Measurements from ENCODE around the gene NUDCD2.
"Not testable (repeated sequence)": the region's sequence is repeated elsewhere in the genome, so short reads cannot be mapped to it uniquely, and the experiment has no call there.

NUDCD2 gene

DNA sequence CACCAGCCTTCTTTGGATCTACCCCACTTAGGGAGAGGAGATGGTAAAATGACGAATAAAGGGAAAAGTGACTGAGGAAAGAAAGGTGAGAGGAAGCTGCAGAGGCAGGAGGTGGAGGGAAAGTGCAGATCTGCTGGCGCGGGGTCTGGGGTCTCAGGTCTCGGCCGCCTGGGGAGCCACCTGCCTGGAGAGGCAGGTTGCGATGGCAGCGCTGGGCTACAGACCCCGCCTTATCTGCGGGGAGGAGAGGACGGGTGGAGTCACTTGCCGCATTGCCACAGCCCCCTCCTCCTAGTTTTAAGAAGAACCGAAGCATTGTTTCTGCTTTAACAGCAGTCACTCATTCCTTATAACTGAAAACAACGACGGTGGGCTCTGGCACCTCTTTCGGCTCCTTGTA, 44.2 kb downstream of the NUDCD2 start:
- DNase-seq, result not testable (repeated sequence)

DNA sequence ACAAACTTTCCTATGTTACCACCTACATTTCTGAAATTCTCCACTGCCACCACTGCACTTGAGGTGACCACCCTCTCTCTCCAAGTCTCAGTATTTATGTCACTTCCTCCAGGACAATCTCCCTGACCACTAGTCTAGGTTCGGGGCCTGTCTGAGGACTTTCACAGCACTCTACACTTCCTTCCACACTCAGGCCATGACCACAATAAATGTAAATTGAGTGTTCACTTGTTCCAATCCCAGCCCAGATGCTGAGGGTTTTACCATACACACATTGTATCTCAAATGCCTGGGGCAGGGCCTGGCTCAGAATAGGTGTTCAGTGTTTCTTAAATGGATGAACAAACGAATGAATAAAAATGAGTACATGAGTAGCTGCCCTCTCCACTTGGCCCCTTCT, 49.4 kb downstream of the NUDCD2 start:
- no peak for DNase-seq

DNA sequence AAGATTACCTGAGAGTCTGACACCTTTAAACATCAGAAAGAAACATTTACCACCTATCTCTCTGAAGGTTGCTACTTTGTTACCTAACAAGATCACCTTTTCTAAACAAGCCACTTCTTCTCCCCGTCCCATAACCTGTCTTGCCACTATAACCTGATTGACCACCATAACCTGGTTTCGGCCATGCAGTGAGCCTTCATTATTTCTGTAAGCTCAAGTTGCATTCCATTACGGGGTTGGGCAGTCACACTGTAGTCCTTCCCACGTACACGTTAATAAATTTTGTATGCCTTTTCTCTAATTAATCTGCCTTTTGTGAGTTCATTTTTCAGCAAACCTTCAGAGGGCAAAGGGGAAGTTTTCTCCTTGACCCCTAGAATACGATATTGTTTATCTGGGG, 50.5 kb downstream of the NUDCD2 start:
- no peak for DNase-seq

DNA sequence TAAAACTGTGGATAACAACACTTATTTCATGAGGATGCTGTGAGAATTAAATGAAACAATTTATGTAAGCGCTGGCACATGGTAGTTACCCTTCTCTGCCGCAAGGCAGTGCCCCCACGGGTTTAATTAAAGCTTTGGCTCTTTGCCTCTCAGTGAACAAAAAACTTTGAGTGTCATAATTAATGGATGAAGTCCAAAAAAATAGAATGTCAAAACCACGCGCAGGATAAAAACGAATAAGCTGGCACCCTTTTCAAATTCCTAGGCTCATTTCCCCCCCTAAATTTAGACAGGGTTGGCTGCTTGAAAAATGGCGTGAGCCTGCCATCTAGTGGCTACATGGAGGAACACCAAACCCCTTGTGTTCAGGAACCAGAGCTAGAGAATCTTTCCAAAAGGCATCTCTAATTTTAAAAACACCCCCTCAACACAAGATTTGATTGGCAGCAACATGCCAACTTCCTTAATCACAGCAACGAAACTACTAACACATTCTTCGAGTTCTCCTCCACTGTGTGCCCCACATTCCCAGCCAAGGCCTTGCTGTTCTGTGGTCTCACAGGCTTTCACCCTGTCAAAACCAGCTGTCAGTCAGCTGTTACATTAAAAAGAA, 51.5 kb downstream of the NUDCD2 start:
- DNase-seq, result peak; percentile 42

DNA sequence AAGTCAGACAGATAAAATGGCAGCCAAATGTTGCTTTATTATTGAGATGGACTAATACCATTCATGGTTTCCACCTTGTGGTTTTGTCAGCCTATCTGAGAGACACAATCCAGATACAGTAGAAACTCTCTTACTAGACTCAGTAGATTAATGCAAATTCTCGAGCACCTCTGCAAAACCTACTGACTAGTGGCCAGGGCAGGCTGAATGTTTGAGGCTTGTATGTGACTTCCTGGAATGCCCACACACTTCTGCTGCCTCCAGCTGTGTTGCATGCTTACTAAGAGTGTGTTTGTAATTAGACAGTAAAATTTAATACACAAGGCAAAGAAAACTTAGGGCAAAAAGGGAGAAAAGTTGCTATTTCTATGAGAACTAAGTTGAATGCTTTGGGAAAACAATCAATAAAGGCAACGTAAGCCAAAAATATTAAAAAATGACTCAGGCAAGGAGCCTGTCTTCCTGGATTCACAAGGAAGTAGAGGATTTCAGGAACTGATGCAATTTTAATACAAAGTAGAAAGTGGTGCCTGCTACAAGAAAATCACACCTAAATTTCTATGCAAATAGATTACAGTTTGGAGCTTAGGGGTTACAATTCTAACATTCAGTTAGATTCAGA, 52.8 kb downstream of the NUDCD2 start:
- DNase-seq, result no peak

DNA sequence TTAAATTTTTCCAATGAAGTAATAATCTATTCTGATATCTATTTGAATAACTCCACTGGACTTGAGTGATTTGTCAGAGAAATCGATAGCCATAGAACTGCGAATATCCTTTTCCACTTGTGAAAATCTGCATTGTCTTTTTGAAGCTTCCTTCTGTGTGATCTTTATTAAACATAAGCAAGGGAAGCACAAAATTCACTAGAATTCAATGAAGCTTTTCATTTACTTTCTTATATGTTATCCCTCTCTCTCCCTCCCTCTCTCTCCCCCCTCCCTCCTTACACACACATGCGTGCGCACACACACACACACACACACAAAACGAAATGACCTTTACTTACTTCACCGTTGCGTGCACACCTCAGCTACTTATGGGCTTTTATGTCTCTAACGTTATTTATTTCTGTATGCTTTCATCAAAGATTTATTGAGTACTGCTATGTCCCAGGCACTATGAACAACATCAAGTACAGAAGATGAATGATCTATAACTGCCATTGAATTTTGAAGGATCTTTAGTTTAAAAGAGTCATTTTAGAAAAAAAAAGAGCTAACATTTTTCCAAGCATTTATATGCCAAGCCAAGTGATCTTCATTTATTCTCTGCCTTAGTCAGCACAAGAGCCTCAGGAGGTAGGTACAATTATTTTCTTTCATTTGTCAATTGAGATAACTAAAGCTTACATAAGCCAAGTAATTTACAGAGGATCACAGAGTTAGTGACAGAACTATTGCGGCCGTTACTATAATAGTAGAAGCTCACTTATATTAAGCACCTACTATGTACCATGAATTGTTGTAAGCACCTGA, 55.3 kb downstream of the NUDCD2 start:
- DNase-seq, result no peak

DNA sequence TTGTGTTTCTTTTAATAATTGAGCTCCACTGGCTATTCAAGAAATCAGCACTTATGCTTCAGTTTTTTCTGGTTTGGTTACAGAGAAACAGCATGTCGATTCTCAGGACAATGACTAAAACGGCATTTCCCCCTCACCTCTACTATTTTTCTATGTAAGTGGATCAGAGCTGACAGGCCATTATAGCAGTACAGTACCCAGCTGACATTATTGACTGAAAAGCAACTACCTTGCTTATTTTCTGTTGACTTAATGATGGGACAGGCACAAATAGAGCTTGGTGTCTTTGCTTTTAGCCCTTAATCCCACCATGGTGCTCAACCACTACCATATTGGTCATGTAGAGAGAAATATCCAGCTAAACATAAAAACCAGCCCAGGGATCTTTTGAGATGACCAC, 57.9 kb downstream of the NUDCD2 start:
- no peak for DNase-seq

DNA sequence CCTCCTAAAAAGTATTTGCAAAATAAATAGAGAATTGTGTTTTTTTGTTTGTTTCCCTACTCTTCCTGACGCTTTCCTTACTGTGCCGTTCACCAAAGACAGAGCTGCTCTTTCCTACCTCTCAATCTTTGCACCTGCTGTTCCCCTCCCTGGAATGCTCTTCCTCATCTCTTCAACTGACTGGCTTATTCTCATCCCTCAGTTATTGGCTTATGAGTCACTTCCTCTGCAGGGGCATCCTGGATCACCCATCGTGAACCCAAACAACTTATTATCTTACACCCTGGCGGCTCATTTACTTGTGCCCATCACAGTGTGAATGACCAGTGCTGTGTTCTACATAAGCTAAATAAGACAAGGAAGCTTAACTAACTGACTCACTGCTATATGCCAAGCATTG, 58.6 kb downstream of the NUDCD2 start:
- no peak for DNase-seq

DNA sequence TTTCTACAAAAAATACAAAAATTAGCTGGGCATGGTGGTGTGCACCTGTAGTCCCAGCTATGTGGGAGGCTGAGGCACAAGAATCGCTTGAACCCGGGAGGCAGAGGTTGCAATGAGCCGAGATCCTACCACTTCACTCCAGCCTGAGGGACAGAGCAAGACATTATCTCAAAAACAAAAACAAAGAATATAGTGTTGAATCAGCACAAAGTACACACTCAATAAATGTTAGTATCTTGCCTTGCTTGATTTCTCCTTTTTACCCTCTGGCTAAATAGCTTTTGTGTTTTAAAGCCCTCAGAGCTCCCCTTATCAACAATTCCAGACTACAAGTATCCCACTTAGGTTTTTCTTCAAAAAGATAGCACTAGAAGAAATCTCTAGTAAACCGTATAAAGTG, 60.0 kb downstream of the NUDCD2 start:
- no peak for DNase-seq

DNA sequence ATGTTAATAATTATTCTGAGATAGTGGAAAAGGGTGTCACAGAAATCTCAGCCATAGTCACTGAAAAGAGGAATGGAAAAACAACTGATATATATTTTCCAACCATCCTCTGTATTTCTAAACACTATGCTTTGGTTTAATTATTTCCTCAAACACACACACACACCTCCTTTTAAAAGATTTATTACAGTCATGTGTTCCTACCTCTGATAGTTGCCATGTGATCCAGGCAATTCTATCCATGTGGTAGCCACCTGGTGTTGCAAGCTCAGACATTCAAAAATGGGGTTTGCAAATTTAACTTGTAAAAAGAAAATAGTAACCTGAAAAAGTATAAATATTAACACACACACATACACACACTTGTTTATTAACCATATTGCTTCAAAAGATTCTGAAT, 62.5 kb downstream of the NUDCD2 start:
- DNase-seq, result no peak

DNA sequence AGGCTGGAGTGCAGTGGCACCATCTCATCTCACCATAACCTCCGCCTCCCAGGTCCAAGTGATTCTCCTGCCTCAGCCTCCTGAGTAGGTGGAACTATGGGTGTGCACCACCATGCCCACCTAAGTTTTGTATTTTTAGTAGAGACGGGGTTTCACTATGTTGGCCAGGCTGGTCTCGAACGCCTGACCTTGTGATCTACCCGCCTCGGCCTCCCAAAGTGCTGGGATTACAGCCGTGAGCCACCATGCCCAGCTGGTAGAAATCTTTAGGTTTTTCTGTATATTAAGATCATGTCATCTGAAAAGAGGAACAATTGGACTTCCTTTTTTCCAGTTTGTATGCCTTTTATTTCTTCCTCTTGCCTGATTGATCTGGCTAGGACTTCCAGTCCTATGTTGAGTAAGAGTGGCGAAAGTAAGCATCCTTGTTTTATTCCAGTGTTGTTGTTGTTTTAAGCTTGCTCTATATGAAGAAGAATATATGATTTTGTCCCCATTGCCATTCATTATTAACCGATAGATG, 63.0 kb downstream of the NUDCD2 start:
- DNase-seq, result not testable (repeated sequence)

Data from COR-L47 (cell line).